G401.6 (cell line): ENCODE data around the gene PGBD5.

Source experiments
- FAIRE-seq: peaks from 2 replicates; lab custom pipeline; 2012; peaks lifted over from hg19 to GRCh38; lab: Jason Lieb, UNC

The PGBD5 gene

GRCh38 chr1:230322421-230322756 is 103.7 kb downstream of the PGBD5 start:
- FAIRE-seq, result no peak

GRCh38 chr1:230321741-230322420 is 104.3 kb downstream of the PGBD5 start:
- FAIRE-seq, result no peak

- FAIRE-seq, result no peak
Observed at GRCh38 chr1:230321341-230321740, 104.8 kb downstream of the PGBD5 start.

GRCh38 chr1:230320804-230321203 is 105.3 kb downstream of the PGBD5 start:
- no peak for FAIRE-seq

- no peak for FAIRE-seq
Observed at GRCh38 chr1:230319014-230319747, 107.0 kb downstream of the PGBD5 start.

GRCh38 chr1:230317823-230318819 is 108.0 kb downstream of the PGBD5 start:
- no peak for FAIRE-seq

GRCh38 chr1:230316864-230317745 is 109.0 kb downstream of the PGBD5 start:
- FAIRE-seq, result no peak

GRCh38 chr1:230315099-230315498 is 111.0 kb downstream of the PGBD5 start:
- FAIRE-seq, result no peak

- no peak for FAIRE-seq
Observed at GRCh38 chr1:230314142-230314470, 112.0 kb downstream of the PGBD5 start.

GRCh38 chr1:230313453-230314141 is 112.5 kb downstream of the PGBD5 start:
- no peak for FAIRE-seq

- FAIRE-seq, result no peak
Observed at GRCh38 chr1:230312676-230313075, 113.5 kb downstream of the PGBD5 start.

- FAIRE-seq, result no peak
Observed at GRCh38 chr1:230310381-230311163, 115.6 kb downstream of the PGBD5 start.

GRCh38 chr1:230309646-230310177 is 116.4 kb downstream of the PGBD5 start:
- FAIRE-seq, result no peak

GRCh38 chr1:230308821-230309220 is 117.3 kb downstream of the PGBD5 start:
- FAIRE-seq, result no peak

- FAIRE-seq, result no peak
Observed at GRCh38 chr1:230308039-230308438, 118.1 kb downstream of the PGBD5 start.

GRCh38 chr1:230307213-230307612 is 118.9 kb downstream of the PGBD5 start:
- no peak for FAIRE-seq

- FAIRE-seq, result no peak
Observed at GRCh38 chr1:230306169-230306568, 120.0 kb downstream of the PGBD5 start.

- no peak for FAIRE-seq
Observed at GRCh38 chr1:230303822-230304221, 122.3 kb downstream of the PGBD5 start.

GRCh38 chr1:230303069-230303468 is 123.1 kb downstream of the PGBD5 start:
- FAIRE-seq, result no peak

- no peak for FAIRE-seq
Observed at GRCh38 chr1:230301822-230302221, 124.3 kb downstream of the PGBD5 start.
